ENCODE measurements around the gene FOSL1.

Gene FOSL1

DNA sequence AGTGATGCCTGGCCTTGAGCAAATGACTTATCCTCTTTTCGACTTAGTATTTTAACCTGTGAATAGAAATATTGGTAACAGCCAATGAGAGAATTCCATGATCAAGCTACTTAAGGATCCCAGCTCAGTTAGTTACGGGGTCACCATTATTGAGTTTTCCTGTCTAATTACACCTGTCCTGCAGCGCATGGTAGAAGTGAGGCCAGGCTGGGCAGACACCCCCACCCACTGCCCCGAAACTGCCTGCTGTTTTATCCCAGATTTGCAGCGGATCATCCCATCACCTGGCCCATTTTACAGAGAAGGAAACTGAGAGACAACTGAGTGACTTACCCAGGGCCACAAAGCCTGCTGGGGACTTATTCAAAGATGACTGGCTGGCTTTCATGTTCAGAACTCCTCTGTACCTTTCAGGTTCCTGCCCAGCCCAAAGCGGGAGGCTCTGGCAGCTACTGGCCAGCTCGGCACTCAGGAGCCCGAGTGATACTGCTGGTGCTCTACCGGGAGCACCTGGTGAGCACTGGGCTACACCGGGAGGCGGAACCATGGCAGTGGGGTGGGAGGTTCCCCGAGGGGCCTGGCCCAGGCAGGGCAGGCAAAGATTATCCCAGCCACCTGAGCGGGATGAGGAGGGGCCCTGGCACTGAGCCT, 38.5 kb downstream of the FOSL1 start:
- DNase-seq, result peak in 1 of 2 donors; percentile 15

DNA sequence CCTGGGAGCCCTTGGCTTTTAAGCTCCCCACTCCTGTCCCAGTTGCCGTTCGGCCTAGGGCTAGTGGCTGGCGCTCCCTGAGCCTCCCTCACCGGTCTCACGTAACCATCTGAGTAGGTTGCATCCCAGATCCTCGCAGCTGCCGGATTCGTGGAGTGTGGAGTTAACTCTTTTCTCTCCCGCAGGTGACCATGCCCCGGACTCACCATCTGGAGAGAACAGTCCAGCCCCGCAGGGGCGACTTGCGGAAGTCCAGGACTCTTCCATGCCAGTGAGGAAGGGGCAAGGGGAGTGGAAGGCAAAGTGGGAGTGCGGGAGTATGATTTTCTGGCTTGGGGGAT, 39.1 kb downstream of the FOSL1 start:
- DNase-seq, result no peak

DNA sequence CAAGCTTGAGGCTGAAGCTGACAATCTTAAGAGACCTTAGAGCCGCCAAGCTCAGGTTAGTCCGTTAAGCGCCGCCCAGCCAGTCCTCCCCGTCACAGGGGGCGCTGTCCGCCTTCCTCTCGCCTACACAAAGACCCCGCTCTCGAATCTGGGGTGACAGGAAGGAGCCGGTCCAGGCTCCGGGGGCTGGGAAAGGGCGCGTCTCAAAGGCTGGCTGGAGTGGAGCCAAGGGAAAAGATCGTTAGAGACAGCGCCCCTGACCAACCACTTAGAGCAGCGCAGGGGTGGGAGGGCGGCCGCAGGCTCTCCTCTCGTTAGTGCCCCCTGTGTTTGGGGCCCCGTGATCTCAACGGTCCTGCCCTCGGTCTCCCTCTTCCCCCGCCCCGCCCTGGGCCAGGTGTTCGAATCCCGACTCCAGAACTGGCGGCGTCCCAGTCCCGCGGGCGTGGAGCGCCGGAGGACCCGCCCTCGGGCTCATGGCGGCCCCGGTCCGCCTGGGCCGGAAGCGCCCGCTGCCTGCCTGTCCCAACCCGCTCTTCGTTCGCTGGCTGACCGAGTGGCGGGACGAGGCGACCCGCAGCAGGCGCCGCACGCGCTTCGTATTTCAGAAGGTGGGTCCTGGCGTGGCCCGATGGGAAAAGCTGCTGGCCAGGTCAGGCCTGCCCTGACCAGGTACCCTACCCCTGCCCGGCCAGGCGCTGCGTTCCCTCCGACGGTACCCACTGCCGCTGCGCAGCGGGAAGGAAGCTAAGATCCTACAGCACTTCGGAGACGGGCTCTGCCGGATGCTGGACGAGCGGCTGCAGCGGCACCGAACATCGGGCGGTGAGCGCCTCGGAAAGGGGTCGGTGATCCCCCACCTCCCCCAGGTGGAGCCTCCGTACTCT, 39.7 kb downstream of the FOSL1 start, which contains the start of gene MUS81:
Gene MUS81, plus strand, starts transcription at position 156 of the 887 bp plus-strand sequence. Its CDS starts 321 bp downstream, at position 477.
- DNase-seq, result peak; percentile 97 to 98

DNA sequence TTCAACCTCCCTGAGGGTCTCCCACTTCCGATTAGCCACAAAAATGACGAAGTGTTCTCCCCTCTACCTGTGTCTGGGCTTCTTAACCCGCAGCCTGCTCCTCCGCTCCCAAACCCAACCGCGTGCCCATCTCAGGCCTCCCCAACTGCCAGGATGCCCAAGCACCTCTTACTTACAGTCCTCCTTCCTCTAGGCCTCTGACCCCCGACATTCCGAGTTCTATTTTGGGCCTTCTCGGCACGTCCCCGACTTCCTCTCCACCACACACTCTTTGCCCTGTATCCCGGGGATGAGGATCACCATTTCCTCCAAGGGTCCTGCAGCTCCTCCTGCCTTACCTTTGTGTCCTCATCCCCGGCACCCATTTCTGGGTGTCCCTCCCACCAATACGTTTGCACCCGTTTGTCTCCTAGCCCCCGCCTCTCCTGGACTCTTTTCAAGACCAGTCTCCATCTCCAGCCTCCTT, 40.3 kb downstream of the FOSL1 start:
- DNase-seq, result peak; percentile 56 to 60

DNA sequence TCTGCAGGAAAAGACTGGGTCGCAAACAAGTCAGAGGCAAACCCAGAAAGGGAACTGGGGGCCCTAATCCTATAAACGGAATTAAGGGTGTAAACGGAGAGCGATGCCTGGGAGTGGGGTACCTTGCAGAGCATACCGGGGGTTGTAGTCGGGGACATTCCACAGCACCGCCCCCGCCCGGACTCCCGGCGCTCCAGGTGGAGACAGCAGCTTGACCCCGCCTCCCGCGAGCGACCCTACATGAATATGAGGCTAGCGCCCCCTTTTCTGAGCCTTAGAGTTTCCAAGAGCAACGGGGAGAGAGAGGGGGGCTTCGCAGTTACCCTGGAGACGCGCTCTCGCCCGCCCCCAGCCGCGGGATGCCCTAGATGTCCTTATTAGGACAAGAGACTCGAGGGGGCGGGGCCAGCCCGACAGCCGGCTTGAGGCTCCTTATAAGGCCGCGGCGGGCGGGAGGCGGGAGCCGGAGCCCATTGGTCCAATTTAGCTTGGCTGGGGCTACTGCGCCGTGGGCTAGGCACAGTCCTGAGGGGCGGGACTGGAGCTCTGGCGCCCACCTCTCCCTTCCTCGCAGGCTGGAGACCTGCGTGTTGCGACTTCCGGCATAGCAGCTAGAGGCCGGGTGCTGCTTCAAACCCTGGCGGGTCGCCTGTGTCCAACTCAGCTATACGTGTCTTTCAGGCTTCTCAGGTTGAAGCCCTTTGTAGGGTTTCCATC, 40.9 kb downstream of the FOSL1 start:
- peak; percentile 98 to 99 for DNase-seq

DNA sequence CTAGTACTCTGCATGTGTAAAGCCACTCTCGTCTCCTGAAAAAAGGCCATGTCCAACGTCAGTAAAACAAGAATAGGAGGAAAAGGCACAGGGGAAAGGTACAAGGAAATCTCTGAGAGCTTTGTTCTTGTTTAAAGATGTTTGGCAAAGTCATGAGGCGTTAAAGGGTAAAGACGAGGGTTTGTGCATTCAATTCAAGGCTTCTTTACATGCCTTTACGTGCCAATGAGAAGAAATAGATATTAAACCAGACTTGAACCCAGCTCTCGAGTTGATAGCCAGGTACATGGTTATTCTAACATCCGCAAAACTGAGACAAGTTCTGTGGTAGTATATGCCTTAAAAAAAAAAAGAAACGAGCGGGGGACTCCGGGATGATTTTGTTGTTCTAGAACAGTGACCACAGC, 41.5 kb downstream of the FOSL1 start:
- DNase-seq, result no peak

DNA sequence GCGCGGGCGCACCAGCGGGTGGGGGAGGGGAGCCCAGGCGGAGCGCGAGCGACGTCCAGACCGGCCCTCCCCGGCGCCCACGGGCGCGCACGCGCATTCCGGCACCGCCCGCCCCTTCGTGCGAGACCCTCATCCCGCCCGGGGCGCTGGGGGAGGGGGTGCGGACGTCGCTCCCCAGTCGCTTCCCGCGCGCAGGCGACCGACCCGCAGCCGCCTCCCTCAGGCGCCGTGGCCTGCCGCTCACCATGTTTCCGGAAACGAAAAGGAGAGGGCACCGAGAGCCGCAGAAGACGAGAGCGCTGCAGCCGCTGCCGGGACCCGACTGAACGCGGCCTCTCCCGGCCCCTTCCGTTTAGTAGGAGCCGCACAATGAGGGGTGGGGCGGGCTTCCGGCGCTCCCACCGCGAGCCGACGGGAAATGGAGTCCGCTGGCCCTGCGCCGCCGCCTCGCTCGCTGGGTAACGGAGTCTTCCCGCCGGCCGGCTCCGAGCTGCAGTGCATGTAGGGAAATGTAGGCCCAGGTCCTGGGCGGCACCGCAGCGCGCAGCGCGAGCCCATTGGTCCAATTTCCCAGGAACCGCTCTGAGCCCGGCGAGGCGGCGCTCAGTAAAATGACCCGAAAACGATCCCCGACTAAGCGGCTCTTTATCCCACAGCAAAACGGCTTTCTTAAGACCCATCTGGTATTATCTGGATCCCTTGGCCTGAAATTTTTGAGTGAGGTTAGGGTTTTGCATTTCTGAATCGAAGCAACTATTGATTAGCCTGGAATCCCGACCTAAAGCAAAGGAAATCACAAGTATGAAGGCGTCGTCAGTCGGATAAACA, 42.1 kb downstream of the FOSL1 start, which contains the start of gene CFL1:
Gene CFL1, minus strand, starts transcription at position 328 of the 828 bp plus-strand sequence. Its CDS starts 81 bp downstream, at position 247.
- peak; percentile 96 to 97 for DNase-seq

DNA sequence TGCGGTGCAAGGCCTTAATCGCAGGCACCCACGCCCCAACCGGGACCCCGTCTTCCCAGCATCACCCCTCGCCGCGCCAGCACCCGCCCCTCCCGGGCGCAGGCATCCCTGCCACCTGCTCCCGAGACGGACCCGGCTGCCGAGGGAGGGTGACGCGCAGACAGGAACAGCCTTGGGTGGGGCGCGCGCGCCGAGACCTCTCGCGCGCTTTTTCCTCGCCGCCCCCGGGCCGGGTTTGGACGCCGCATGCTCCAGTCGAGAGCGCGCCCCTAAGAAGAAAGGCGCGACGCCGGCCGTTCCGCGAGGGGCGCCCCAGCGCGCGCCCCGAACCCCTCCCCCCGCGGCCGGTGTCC, 42.7 kb downstream of the FOSL1 start:
- peak in 1 of 2 donors; percentile 70 for DNase-seq

DNA sequence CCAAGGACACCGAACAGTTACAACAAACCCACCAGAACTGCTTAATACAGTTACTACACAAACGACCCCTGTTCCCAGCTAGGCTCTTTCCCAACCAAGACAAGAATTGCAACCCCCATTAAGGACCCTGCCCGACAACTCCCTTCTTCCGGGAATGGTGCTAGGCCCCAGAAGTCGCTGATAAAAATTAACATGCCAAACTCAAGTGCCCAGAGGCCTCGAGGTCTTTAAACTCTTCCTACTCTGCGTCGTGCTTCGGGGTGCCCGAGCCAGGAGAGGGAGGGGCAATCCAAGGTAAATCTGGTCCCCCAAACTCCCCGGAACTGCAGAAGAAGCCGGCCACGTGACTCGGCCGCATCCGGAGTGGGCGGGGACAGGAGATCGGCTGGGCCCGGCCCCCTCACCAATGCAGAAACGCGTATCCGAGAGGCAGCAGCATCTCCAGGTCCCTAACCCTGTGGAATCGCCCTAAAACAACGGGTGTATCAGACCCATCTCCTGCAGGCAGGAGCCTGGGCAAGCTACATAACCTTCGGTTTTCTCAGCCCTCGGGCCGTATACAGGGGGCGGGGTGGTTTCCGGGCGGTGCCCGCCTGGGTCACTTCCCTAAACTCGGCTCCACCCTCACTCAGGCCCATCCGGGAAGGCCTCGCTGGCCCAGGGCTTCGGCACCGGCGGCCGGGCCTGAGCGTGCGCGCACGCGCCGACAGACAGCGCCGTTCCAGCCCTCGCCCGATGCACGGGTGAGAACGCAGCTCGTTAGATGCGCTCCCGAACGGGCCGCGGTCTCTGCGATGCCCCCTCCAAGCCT, 43.3 kb downstream of the FOSL1 start:
- peak; percentile 86 for DNase-seq

DNA sequence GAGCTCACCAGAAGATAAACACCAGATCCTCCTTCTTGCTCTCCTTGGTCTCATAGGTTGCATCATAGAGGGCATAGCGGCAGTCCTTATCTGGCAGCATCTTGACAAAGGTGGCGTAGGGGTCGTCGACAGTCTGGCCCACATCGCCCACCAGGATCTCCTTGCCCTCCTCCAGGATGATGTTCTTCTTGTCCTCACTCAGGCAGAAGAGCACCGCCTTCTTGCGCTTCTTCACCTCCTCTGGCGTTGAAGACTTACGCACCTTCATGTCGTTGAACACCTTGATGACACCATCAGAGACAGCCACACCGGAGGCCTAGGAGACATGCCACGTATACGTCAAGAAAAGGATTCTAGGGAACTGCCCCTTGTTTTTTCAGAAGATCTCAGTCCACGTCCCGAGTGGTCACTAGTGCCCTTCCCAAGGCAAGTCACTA, 44.2 kb downstream of the FOSL1 start:
- peak in 1 of 2 donors; percentile 17 for DNase-seq

DNA sequence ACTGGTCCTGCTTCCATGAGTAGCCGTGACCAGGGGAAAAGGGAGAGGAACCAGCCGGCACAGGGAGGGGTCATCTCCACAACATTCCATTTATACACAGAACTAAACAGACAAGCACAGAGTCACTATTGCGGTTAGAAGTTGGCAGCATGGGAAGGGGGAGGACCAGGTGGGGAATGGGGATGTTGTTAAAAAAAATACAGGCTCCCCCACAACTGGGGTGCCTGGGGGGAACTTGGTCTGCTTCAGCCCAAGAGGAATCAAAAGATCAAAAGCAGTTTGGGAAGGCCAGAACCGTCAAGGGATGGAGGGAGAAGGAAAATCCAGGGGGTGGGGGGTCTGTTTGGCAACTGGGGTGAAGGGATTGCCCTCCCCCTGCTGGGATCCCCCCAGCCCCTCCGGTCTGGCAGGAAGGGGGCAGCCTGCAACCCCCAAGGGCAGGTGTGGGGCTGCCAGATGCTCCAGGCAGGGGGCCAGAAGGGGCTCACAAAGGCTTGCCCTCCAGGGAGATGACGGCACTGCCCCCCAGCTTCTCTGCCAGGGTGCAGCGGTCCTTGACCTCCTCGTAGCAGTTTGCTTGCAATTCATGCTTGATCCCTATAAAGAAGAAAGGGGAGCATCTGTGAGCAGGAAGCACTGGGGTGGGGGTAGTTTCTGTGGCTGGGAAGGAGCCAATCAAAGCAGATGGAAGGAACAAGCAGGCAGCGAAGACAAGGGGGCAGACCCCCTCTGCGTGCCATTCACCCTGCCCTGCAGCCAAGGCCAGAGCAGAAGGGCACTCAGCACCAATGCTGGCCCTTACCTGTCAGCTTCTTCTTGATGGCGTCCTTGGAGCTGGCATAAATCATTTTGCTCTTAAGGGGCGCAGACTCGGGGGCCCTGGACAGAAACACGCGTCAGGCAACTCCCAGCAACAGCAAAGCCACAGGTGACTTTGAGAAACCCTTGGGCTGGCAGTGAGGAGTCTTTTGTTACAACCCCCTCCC, 45.0 kb downstream of the FOSL1 start:
- DNase-seq, result peak in 1 of 2 donors; percentile 15

DNA sequence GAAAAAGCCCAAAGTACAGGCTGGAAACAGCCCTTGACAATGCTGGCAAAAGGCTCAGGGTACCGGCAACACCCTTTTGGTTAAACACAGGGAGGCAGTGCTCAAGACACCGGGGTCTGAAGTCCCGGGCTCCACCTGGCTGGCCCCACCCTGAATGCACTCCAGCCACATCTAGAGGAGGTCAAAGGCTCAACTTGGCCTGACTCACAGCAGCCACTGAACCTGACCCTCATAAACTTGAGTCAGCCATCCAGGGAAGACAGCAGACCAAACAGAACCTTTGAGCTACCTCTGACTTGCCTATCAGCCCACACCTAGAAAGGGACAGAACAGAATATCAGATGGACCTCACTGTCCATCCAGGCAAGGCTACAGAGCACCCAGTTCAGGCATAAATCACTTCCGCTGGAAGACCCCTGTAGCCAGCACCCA, 46.0 kb downstream of the FOSL1 start:
- DNase-seq, result peak in 1 of 2 donors; percentile 15

DNA sequence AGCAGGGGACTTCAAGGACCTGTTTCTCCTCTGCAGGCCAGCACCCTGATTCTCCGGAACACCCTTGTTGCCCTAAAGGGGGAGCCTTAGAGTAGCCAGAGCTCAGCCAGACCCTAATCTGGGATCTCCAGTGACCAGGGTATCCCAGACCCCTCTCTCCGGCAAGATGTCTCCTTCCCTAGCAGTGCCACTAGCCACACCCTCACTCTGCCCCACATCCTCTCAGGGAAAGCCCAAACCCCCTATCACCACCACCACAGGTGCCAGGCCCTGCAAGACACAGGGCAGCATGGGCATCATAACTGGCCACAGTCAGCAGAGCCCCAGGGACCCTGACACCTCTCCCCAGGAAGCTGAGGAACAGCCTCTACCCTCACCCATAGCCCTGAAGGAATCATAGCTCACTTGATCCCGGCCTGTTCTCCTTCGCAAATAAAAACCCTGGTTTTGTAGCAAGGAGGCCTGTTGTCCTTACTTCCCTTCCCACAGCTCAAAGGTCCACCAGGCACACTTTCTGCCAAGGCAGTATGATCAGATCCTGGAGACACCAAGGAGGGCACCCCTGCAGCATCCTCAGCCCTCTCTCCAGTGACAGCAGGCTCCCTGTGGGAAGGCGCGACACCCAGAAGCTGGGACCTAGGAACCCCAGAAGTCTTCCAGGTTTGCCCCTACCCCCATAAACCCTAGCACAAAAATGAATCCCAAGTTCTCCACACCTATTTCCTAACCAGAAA, 46.8 kb downstream of the FOSL1 start:
- DNase-seq, result peak in 1 of 2 donors; percentile 16

DNA sequence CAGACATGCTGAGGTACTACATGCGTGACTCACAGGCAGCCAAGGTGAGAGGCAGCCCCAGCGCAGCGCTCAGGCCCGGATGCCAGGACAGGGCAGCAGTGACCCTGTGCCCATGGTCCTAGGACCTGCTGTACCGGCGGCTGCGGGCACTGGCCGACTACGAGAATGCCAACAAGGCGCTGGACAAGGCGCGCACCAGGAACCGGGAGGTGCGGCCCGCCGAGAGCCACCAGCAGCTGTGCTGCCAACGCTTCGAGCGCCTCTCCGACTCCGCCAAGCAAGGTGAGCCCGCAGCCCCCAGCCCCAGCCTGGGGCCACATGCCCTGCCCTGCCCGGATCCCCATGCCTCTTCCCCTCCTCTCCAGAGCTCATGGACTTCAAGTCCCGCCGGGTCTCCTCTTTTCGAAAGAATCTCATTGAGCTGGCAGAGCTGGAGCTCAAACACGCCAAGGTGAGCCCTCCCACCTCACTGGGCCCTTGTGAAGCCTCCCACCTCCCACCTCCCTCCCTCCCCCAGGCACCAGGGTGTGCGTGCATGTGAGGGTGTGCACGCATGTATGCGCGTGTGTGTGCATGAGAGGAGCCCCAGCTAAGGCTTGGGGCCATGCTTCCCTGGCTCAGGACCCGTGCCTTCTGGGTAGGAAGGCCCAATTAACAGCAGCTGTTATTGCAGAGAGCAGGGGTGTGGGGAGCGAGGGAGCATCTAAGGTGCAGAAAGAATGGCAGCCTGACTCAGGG, 47.5 kb downstream of the FOSL1 start:
- peak in 1 of 2 donors; percentile 18 for DNase-seq

DNA sequence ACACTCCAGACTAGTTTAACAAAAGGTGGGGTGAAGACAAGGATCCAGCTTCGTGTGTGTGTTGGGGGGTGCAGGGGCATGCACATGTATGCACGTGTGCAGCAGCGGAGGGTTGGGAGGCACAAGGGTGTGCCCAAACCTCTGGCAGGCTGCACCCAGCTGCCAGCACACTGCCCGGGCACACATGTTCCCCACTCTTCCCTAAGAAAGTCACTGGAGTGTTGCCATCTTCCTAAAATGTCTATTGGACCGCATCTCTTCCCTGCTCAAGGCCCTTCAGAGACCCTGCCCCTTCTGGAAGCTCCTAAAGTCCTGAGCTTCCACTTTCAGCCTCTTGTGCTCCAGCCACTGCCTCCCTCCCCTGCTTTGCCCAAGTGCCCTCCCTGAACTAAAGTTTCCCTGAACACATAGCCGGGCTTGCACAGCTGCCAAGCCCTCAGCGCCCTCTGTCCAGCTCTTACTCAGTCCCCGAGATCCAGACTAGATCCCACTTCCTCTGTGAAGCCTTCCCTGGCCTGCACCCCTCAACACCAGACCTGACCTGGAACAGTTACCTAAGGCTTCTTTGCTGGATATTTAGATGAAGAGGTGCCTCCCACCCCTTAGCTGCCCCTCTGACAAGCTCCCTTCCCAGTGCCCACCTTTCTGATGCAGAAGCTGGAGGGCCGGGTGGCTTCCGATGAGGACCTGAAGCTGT, 48.2 kb downstream of the FOSL1 start:
- DNase-seq, result peak in 1 of 2 donors; percentile 16

DNA sequence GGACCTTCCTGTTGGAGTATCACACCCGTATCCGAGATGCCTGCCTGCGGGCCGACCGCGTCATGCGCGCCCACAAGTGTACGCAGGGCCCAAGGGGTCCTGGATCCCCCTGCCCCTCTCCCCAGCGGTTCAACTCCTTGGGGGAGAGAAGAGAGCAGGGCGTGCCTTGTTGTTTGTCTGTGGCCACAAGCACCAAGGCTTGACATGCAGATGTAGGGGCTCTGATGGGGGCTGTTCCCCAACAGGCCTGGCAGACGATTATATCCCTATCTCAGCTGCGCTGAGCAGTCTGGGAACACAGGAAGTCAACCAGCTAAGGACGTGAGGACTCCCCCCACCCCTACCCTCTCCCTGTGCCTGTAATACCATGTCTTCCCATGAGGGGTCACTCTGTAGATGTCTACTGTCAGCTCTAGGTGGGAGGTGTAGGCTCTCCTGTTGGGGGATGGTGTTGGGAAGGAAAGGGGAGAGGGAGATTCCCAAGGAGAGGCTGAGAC, 49.1 kb downstream of the FOSL1 start:
- peak in 1 of 2 donors; percentile 22 for DNase-seq

DNA sequence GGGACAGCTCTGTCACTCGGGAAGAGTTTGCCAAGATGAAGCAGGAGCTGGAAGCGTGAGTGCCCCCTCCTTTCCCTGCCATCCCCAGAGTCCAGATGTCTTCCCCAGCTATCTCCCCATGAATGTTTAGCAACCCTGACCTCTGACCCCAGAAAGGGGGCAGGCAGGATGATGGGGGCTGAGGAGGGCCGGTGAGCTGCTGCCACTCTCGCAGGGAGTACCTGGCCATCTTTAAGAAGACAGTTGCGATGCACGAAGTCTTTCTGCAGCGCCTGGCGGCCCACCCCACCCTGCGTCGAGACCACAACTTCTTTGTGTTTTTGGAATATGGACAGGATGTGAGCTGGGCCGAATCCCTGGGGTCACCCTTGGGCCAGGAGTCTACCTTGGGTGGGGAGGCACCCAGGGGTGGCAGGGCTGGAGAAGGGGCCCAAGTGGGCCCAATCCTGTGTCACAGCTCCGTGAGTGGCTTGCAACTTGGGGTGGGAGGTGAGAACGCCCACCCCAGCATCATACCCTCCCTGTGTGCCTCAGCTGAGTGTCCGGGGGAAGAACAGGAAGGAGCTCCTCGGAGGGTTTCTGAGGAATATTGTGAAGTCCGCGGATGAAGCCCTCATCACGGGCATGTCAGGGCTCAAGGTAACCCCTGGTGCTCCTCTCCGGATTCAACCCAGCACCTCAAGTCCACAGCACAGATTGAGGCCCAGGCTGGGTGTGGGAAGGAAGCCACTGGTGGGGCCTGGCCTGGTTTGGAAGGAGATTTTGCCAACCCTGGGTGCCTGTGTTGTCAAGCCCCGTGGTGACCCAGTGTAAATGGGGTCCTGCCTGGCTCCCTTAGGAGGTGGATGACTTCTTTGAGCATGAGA, 49.7 kb downstream of the FOSL1 start:
- peak in 1 of 2 donors; percentile 17 for DNase-seq

All from stimulated activated CD4-positive, alpha-beta T cell treated with anti-CD3 and anti-CD28 coated beads, Interleukin-2, amount 100 ng/mL, for 24 hours (primary cell).